Activated T-cell treated with anti-CD3 and anti-CD28 coated beads for 1 hour (primary cell): ENCODE measurements around the gene RELA.
A peak's percentile ranks its signal among the peaks of the same experiment; 100 is the strongest.

Source experiments
- DNase-seq: peaks from one replicate; pipeline ENCODE4 v3.0.0-alpha.2; 2020; ENCODE audit warnings: low read depth

Gene RELA

GRCh38 chr11:65630215-65630614 lies 32.5 kb downstream of the RELA start:
- DNase-seq: no peak

- no peak for DNase-seq
Measured at GRCh38 chr11:65629579-65629978, 33.1 kb downstream of the RELA start.

GRCh38 chr11:65627202-65627601 lies 35.5 kb downstream of the RELA start:
- no peak for DNase-seq

- DNase-seq: peak; percentile 41
Measured at GRCh38 chr11:65625628-65626342, 36.9 kb downstream of the RELA start.

- DNase-seq: no peak
Measured at GRCh38 chr11:65624931-65625627, 37.6 kb downstream of the RELA start.

- DNase-seq: no peak
Measured at GRCh38 chr11:65623852-65624616, 38.7 kb downstream of the RELA start.

- no peak for DNase-seq
Measured at GRCh38 chr11:65623177-65623576, 39.5 kb downstream of the RELA start.

GRCh38 chr11:65622011-65622410 lies 40.7 kb downstream of the RELA start:
- no peak for DNase-seq

GRCh38 chr11:65621460-65621859 lies 41.3 kb downstream of the RELA start:
- DNase-seq: no peak

- no peak for DNase-seq
Measured at GRCh38 chr11:65620666-65621065, 42.0 kb downstream of the RELA start.

GRCh38 chr11:65619281-65619928 lies 43.3 kb downstream of the RELA start:
- no peak for DNase-seq

- DNase-seq: no peak
Measured at GRCh38 chr11:65618763-65619162, 44.0 kb downstream of the RELA start.

GRCh38 chr11:65617990-65618751 lies 44.5 kb downstream of the RELA start:
- no peak for DNase-seq

- no peak for DNase-seq
Measured at GRCh38 chr11:65617136-65617850, 45.4 kb downstream of the RELA start.

- no peak for DNase-seq
Measured at GRCh38 chr11:65616575-65617001, 46.1 kb downstream of the RELA start.

GRCh38 chr11:65615950-65616574 lies 46.7 kb downstream of the RELA start:
- DNase-seq: no peak

GRCh38 chr11:65615229-65615949 lies 47.3 kb downstream of the RELA start, which contains the start of gene PCNX3:
Gene PCNX3, plus strand, starts transcription at chr11:65615776. Its CDS starts 536 bp downstream, at chr11:65616312.
- peak; percentile 100 for DNase-seq

- no peak for DNase-seq
Measured at GRCh38 chr11:65613091-65613928, 49.4 kb downstream of the RELA start.

- no peak for DNase-seq
Measured at GRCh38 chr11:65612691-65613090, 50.0 kb downstream of the RELA start.
